Bladder microvascular endothelial cell (primary cell): Measurements from ENCODE around the gene MYH7. TPM values are rescaled to one million over a fixed set of nuclear protein-coding genes. Genes with fewer than 3 reads are reported as not detected.

Source experiments
- total RNA-seq: library from RNA; depleted of rRNA; stranded (reverse); fragments of >200 nt; gene quantifications from 2 replicates; pipeline ENCODE4 v1.2.3, GENCODE V29; 2014

The MYH7 gene
- not detected in 2 replicates for total RNA-seq

GRCh38 chr14:23435543-23436326 lies at the start of gene MYH7:
Gene MYH7 (minus strand): TSS chr14:23435660. CDS start chr14:23433732, 1,928 bp downstream.

GRCh38 chr14:23469127-23469905 lies 33.9 kb upstream of the MYH7 start, which contains the start of gene NGDN:
Gene NGDN (plus strand): TSS chr14:23469703. CDS start chr14:23469716, 13 bp downstream.

GRCh38 chr14:23407516-23408306 lies 27.7 kb downstream of the MYH7 start, which contains the start of gene MYH6:
Gene MYH6 (minus strand): TSS chr14:23408273. CDS start chr14:23407223, 1,050 bp downstream.

GRCh38 chr14:23376482-23377197 lies 58.8 kb downstream of the MYH7 start, which contains the start of gene CMTM5:
Gene CMTM5 (plus strand): TSS chr14:23377046. CDS start chr14:23377252, 206 bp downstream.

GRCh38 chr14:23372509-23372908 lies 63.0 kb downstream of the MYH7 start, which contains the start of gene IL25:
Gene IL25 (plus strand): TSS chr14:23372809.

GRCh38 chr14:23365036-23365731 lies 70.3 kb downstream of the MYH7 start, which contains the start of gene EFS:
Gene EFS (minus strand): TSS chr14:23365172. CDS start chr14:23365025, 147 bp downstream.

Other genes with a start within 250 kb of the MYH7 start
- gene RNF212B, start 197.7 kb downstream of the MYH7 start, total RNA-seq, result not detected in 2 replicates
- gene HOMEZ, start 149.5 kb downstream of the MYH7 start, total RNA-seq, result 4.0 and 7.1 TPM in 2 replicates
- 0.81 and 2.1 TPM in 2 replicates for gene PPP1R3E, start 132.8 kb downstream of the MYH7 start, total RNA-seq
- 7.4 and 13.0 TPM in 2 replicates for gene BCL2L2, start 128.8 kb downstream of the MYH7 start, total RNA-seq
- gene PABPN1, start 114.2 kb downstream of the MYH7 start, total RNA-seq, result 52.9 and 97.5 TPM in 2 replicates
- 0.97 and 3.7 TPM in 2 replicates for gene SLC22A17, start 82.8 kb downstream of the MYH7 start, total RNA-seq
- 0.13 TPM in 1 of 2 replicates, not detected in the other for gene EFS, start 70.5 kb downstream of the MYH7 start, total RNA-seq
- not detected in 2 replicates for gene IL25, start 62.9 kb downstream of the MYH7 start, total RNA-seq
- gene CMTM5, start 58.6 kb downstream of the MYH7 start, total RNA-seq, result not detected in 2 replicates
- gene MYH6, start 27.4 kb downstream of the MYH7 start, total RNA-seq, result not detected in 2 replicates
- 39.0 and 49.9 TPM in 2 replicates for gene NGDN, start 34.0 kb upstream of the MYH7 start, total RNA-seq
- under 0.01 and 1.0 TPM in 2 replicates for gene ZFHX2, start 116.1 kb upstream of the MYH7 start, total RNA-seq
- gene THTPA, start 120.6 kb upstream of the MYH7 start, total RNA-seq, result 3.7 and 8.9 TPM in 2 replicates
- 13.6 and 32.0 TPM in 2 replicates for gene AP1G2, start 132.1 kb upstream of the MYH7 start, total RNA-seq
- gene JPH4, start 143.1 kb upstream of the MYH7 start, total RNA-seq, result under 0.01 TPM in 1 of 2 replicates, not detected in the other
- gene DHRS2, start 200.7 kb upstream of the MYH7 start, total RNA-seq, result 0.13 and 0.16 TPM in 2 replicates